Activated CD8-positive, alpha-beta memory T cell treated with anti-CD3 and anti-CD28 coated beads for 36 hours (primary cell): ENCODE measurements around the gene ATP6V1G2. TPM values are rescaled to one million over a fixed set of nuclear protein-coding genes. Genes with fewer than 3 reads are reported as not detected.

Experiments used
- CTCF ChIA-PET: fragments of 350-600 bp; sonication (Branson Sonifier 250); formaldehyde crosslinking; loops from one replicate; lab custom pipeline; 2021; ENCODE audit warnings: antibody characterized with exemption; lab: Charles Lee
- POLR2A ChIA-PET: fragments of 350-600 bp; sonication (Branson Sonifier 250); formaldehyde crosslinking; loops from one replicate; lab custom pipeline; 2021; ENCODE audit warnings: antibody characterized with exemption; lab: Charles Lee
- total RNA-seq, 2 experiments: library from RNA; stranded (reverse); gene quantifications; one replicate each; pipeline ENCODE4 v1.2.3, GENCODE V29; 2021

Gene ATP6V1G2
- total RNA-seq, 2 experiments from 2014 or later = 1.2 to 1.4 TPM

DNA sequence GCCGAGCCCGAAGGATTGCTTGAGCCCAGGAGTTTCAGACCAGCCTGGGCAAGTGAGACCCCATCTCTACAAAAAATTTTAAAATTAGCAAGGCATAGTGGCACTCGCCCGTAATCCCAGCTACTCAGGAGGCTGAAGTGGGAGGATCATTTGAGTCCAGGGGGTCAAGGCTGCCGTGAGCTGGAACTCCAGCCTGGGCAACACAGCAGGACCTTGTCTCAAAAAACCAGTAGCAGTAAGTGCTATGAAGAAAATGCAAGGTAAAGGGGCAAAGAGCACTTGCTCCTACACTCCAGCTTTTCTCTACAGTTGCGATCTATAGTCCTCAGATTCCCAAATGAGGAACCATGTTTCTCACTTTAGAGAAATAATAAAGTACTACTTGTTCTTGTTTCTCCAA lies 2.8 kb downstream of the ATP6V1G2 start:
- ChIA-PET CTCF (interaction anchor here (8.7 to 24.4 kb wide), 2 partner anchors 40 to 53 kb away, joined by 112 to 348 read pairs; partner anchors contain the start of genes LST1, LTB and NCR3), POLR2A (no interaction called here)

DNA sequence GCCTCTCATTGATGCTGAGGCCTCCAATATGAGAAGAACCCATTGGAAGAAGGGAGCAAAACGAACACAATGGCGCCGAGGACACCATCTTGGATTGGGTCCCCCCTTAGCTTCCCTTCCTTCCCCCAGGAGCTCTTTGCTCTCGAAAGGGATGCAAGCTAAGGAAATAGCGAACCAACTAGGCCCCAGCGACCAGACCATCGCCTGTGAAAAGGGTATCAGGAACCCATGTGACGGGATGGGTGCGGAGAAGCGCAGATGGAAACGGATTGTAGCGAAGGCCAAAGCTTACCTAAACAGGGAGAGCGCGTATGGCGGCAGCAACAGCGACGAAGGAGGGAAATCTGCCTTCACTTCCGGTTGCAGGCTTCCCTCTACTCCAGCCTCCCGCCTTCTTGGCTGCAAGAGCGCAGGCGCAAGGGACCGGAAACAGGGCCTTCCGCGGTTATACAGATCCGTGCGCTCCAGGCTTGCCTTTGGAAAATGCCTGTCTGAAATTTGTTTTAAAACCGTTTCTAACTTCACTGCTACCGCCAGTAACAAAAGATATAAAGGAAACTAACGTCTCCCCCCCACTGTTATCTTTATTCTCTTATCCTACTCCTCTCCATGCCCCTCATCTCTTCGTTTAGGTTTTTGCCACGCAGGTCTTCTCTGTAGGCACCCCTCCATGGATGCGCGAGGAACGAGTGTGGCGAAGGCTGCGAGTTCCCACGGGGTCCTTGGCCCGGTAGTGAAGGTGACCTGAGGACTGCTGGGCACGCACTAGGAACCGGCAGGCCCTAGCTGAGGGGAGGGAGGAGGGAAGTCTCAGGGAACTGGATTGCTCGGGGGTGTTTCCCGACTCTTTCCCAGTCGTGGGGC lies 4.5 kb downstream of the ATP6V1G2 start, which contains the start of gene DDX39B:
TSS of gene DDX39B (minus strand) at position 346 of the 864 bp plus-strand sequence. CDS start 1,471 bp downstream, outside the sequence.
- CTCF ChIA-PET = interaction anchor here (0.7 to 24.4 kb wide), 11 partner anchors 9 to 122 kb away, joined by 3 to 348 read pairs (median 6); partner anchors contain the start of genes LST1, LTB, MICB and NCR3
- POLR2A ChIA-PET = interaction anchor here (0.6 to 2.9 kb wide), 16 partner anchors 9 to 321 kb away, joined by 3 to 23 read pairs (median 5); partner anchors contain the start of genes C6orf47, LTB, MICB and NEU1

- ChIA-PET CTCF (interaction anchor here (0.7 to 24.4 kb wide), 9 partner anchors 10 to 122 kb away, joined by 3 to 348 read pairs (median 6); partner anchors contain the start of genes LST1, LTB, MICB and NCR3), POLR2A (interaction anchor here (0.7 to 2.9 kb wide), 15 partner anchors 8 to 322 kb away, joined by 3 to 23 read pairs (median 5); partner anchors contain the start of genes C6orf47, LTB, MICB and NEU1)
These were observed 5.2 kb downstream of the ATP6V1G2 start for GRCh38 chr6:31541059-31541657.

DNA sequence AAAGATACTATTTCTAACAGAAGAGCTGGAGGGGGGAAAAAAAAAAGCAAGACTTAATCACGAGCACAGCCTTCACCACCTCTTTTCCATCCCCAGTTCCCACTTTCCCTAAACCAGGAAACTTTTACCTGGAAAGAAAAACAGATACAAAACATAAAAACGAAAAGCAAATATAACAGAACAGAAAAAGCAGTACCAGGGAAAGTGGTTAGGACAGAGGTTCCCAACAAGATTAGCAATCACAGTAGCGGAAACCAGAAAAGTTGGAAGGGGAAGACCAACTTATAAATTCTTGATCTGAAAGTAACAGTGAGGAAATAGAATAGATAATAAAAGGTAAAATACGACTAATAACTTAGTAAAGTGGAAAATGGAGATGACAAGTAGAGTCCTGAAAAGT lies 5.8 kb downstream of the ATP6V1G2 start:
- CTCF ChIA-PET = interaction anchor here (1.5 to 24.4 kb wide), 4 partner anchors 42 to 56 kb away, joined by 6 to 348 read pairs (median 10); partner anchors contain the start of genes LST1, LTB and NCR3
- POLR2A ChIA-PET = interaction anchor here (1.0 to 2.9 kb wide), 4 partner anchors 34 to 274 kb away, joined by 5 to 23 read pairs (median 11); partner anchors contain the start of genes C6orf47, MICB and TNF

GRCh38 chr6:31538805-31539400 lies 7.5 kb downstream of the ATP6V1G2 start:
- ChIA-PET POLR2A (no interaction called here), CTCF (interaction anchor here (1.3 to 24.4 kb wide), 4 partner anchors 7 to 58 kb away, joined by 3 to 348 read pairs (median 8); partner anchors contain the start of genes ATP6V1G2 and NCR3)

DNA sequence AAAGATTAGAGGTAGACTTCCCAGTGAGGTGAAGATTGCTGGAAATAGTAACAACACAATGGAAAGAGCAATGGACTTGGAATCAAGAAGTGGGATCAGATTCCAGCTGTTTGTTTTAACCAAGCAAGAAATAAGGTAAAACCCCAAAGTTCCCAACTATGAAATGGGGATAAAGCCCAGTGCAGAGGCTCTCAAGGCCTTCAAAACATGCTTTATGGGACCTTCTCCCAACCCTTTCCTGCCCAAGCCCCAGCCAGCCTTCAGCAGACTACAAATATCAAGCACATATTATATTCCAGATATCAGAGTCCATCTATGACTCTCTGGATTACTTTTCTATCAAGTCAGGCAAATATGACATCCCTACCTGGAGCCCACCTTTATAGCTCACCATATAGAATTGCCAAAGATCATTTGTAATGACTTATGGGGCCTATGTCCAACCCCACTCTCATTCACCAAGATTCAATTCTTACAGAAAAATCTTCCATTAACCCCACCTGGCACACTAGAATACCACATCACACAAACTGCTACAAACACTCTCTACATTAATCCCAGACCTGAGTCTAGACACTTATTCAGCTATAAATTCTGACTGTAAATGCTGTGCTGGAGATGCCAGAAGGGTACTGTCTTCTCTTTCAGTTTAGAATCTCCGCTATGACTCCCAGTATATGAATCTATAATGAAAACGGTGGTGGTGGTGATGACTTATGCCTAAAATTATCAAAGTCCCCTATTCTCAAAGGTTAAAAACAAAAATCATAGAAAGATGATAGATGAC lies 10.7 kb downstream of the ATP6V1G2 start:
- POLR2A ChIA-PET = interaction anchor here (0.6 kb wide), 2 partner anchors 32 to 41 kb away, joined by 4 to 8 read pairs; no protein-coding TSS in a partner anchor
- CTCF ChIA-PET = interaction anchor here (1.4 kb wide), 1 partner anchor 63 kb away, joined by 3 read pairs; no protein-coding TSS in a partner anchor

- POLR2A ChIA-PET = interaction anchor here (0.6 kb wide), 1 partner anchor 1873 kb away, joined by 3 read pairs; no protein-coding TSS in a partner anchor
These were observed 11.8 kb downstream of the ATP6V1G2 start for GRCh38 chr6:31534521-31535040.

GRCh38 chr6:31534011-31534410 lies 12.4 kb downstream of the ATP6V1G2 start:
- CTCF ChIA-PET = interaction anchor here (0.8 kb wide), 1 partner anchor 65 kb away, joined by 3 read pairs; no protein-coding TSS in a partner anchor
- POLR2A ChIA-PET = interaction anchor here (0.5 to 0.6 kb wide), 2 partner anchors 9 to 1874 kb away, joined by 3 to 9 read pairs; no protein-coding TSS in a partner anchor

More at GRCh38 chr6:31534521-31535040, 11.8 kb downstream of the ATP6V1G2 start:
- CTCF ChIA-PET = interaction anchor here (1.4 kb wide), 1 partner anchor 64 kb away, joined by 3 read pairs; no protein-coding TSS in a partner anchor

GRCh38 chr6:31533455-31533841 lies 13.0 kb downstream of the ATP6V1G2 start:
- POLR2A ChIA-PET = interaction anchor here (0.5 kb wide), 1 partner anchor 8 kb away, joined by 9 read pairs; no protein-coding TSS in a partner anchor
- CTCF ChIA-PET = interaction anchor here (0.8 kb wide), 1 partner anchor 65 kb away, joined by 3 read pairs; no protein-coding TSS in a partner anchor

DNA sequence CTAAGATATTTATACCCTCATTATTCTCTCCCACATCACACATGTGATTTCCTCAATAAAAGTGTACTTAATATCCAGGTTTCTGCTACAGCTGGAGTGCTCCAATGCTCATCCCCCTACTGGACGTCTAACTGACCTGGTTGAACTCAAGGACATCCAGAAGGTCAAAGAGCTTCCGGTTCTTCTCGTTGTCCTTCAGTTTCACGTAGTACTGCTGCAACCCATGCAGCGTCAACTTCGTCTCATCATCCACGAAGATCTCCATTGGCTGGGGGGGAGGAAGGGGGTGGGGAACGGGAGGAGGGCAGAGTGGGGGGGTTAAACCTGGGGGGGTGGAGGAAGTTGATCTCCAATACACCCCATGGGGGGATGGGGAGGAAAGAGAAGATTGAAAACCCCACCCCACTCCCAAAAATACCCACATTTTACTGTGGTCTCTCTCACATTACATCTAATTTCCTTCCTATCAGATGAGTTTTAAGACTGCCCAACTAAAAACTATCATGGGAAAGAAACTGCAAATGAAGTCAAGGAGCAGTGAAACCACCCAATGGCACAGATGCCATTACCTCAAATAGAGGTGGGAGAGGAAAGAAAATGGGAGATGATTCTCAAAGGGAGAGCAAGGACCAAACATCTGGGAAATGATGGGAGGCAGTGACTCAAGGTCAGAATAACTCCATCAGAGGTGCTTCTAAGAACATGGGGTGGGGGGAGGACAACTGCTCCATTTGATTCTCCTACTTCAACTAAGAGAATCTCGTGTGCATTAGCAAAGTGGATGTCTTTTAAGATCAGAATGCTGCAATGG lies 13.6 kb downstream of the ATP6V1G2 start:
- CTCF ChIA-PET = interaction anchor here (1.1 kb wide), 1 partner anchor 13 kb away, joined by 3 read pairs; the partner anchor contains the start of gene ATP6V1G2
- POLR2A ChIA-PET = interaction anchor here (0.8 kb wide), 1 partner anchor 9 kb away, joined by 3 read pairs; the partner anchor contains the start of gene DDX39B

DNA sequence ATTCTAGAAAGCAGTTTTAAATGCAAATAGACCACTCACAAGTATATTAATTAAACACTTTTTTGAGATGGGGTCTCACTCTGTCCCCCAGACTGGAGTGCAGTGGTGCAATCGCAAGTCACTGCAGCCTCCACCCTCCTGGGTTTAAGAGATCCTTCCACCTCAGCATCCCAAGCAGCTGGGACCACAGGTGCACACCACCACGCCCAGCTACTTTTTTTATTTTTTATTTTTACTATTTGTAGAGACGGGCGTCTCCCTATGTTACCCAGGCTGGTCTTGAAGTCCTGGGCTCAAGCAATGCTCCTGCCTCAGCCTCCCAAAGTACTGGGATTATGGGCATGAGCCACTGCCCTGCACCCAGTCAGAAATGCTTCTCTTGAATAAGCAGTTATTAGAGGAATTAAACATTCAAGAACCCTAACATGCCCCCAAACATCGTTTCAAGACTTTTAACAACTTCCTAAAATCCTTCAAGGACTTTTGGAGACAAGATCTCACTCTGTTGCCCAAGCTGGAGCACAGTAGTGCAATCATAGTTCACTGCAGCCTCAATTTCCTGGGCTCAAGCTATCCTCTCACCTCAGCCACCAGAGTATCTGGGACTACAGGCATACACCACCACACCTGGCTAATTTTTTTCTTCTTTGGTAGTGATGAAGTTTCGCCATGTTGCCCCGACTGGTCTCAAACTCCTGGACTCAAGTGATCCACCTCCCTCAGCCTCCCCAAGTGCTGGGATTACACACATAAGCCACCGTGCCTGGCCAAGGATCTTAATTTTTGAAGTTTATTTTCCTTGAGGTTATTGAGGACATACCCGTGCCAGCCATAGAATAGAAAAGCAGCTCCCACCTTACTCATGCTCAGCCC lies 14.4 kb downstream of the ATP6V1G2 start:
- POLR2A ChIA-PET = interaction anchor here (0.8 kb wide), 1 partner anchor 9 kb away, joined by 3 read pairs; the partner anchor contains the start of gene DDX39B
- CTCF ChIA-PET = interaction anchor here (1.1 kb wide), 1 partner anchor 14 kb away, joined by 3 read pairs; the partner anchor contains the start of gene ATP6V1G2

GRCh38 chr6:31531162-31531561 lies 15.2 kb downstream of the ATP6V1G2 start:
- POLR2A ChIA-PET = no interaction called here
- CTCF ChIA-PET = no interaction called here

GRCh38 chr6:31530659-31531058 lies 15.7 kb downstream of the ATP6V1G2 start:
- ChIA-PET POLR2A (no interaction called here), CTCF (no interaction called here)

- POLR2A ChIA-PET = interaction anchor here (0.6 to 0.9 kb wide), 2 partner anchors 105 to 345 kb away, joined by 3 read pairs; no protein-coding TSS in a partner anchor
- CTCF ChIA-PET = no interaction called here
These were observed 16.9 kb downstream of the ATP6V1G2 start for GRCh38 chr6:31529329-31530150.
